ENCODE measurements around the gene C19orf12. TPM values are rescaled to one million over a fixed set of nuclear protein-coding genes. Genes with fewer than 3 reads are reported as not detected.

The C19orf12 gene
- total RNA-seq, 1 experiment from 2014 or later: 10.0 TPM

GRCh38 chr19:29687244-29687896 lies 27.7 kb downstream of the C19orf12 start:
- Histone ChIP-seq H3K9me2 (ENCODE audit: insufficient read depth) (no peaks in the 10 kb centered on the region), H3K79me2 (ENCODE audit: insufficient read depth, low read length) (no peaks in the 10 kb centered on the region), H2AFZ (ENCODE audit: low read depth, low read length, poor library complexity, severe bottlenecking) (no peak overlapping the region), H4K20me1 (ENCODE audit: insufficient read depth) (no peaks in the 10 kb centered on the region), H3K9ac (ENCODE audit: low read length) (no peak overlapping the region), H3K4me3 (replicated peaks in 1 of 2; ENCODE audit: low read depth in 1 of 2, low read length in 2 of 2) (no peak overlapping the region), H3K36me3 (ENCODE audit: control insufficient read depth in 1 of 2, insufficient read depth in 2 of 2, low read length in 2 of 2) (no peaks in the 10 kb centered on the region), H3K9me3 (ENCODE audit: control insufficient read depth in 1 of 2, insufficient read depth in 1 of 2, low read depth in 1 of 2, low read length in 2 of 2) (no peaks in the 10 kb centered on the region; a peak in 2 of 4 replicates), H3K27ac (ENCODE audit: low read depth, low read length) (no peak overlapping the region), H3K4me2 (ENCODE audit: low read length) (no peak overlapping the region), H3K4me1 (ENCODE audit: control insufficient read depth in 1 of 2, insufficient read depth in 2 of 2, low read length in 2 of 2) (peaks cover 0 to 6% of the 10 kb centered on the region in 2 experiments; a peak in 1 of 4 replicates), H3K27me3 (ENCODE audit: insufficient read depth, low read length) (no peaks in the 10 kb centered on the region)
- ATAC-seq (no peak), DNase-seq (ENCODE audit: low read depth, low spot score) (no peak)
- ChIA-PET CTCF (no interaction called here), RAD21 (ENCODE audit: low non-redundant PET in 1 of 2, low total read pairs in 2 of 2, uncharacterized antibody in 2 of 2, unreplicated experiment in 2 of 2) (no interaction called here), POLR2A (no interaction called here)
- no peak for TF ChIP-seq EZH2 (IDR thresholded peaks at IDR 0.05)
- TF ChIP-seq EZH2phosphoT487 (IDR thresholded peaks at IDR 0.05; ENCODE audit: borderline replicate concordance): no peak
- TF ChIP-seq ZFX (IDR thresholded peaks at IDR 0.05): no peak
- TF ChIP-seq CBX3 (IDR thresholded peaks at IDR 0.05; ENCODE audit: low read depth): 0 out of 2 replicates have a peak, but pooled peaks have one; percentile 22
- no peak for TF ChIP-seq YY1 (IDR thresholded peaks at IDR 0.05; ENCODE audit: extremely low read depth, insufficient replicate concordance, low read depth, low read length)
- TF ChIP-seq SIN3A (IDR thresholded peaks at IDR 0.05; ENCODE audit: low read depth): no peak
- peak; percentile 34 for TF ChIP-seq FOSL1 (IDR thresholded peaks at IDR 0.05; ENCODE audit: low read depth)
- peak; percentile 24; the same call in 1 of the 2 replicates for TF ChIP-seq SP1 (IDR thresholded peaks at IDR 0.05; ENCODE audit: low read depth)
- peak; percentile 44; the same call in 1 of the 2 replicates for TF ChIP-seq EGR1 (IDR thresholded peaks at IDR 0.05; ENCODE audit: low read depth)
- peak; percentile 61; the same call in 1 of the 2 replicates for TF ChIP-seq CEBPB (IDR thresholded peaks at IDR 0.05; ENCODE audit: low read depth)
- TF ChIP-seq RAD21 (IDR thresholded peaks at IDR 0.05; ENCODE audit: low read depth): no peak
- BruUV-seq (replicated peaks): no TSS peak
- intact Hi-C loops (cut with micrococcal nuclease): no loop called here

GRCh38 chr19:29686285-29686805 lies 28.7 kb downstream of the C19orf12 start:
- no peaks in the 10 kb centered on the region; a peak in 2 of 4 replicates for H3K9me3 ChIP-seq (ENCODE audit: control insufficient read depth in 1 of 2, insufficient read depth in 1 of 2, low read depth in 1 of 2, low read length in 2 of 2)
- H3K79me2 ChIP-seq (ENCODE audit: insufficient read depth, low read length): no peaks in the 10 kb centered on the region
- no peak overlapping the region for H3K9ac ChIP-seq (ENCODE audit: low read length)
- no peaks in the 10 kb centered on the region for H3K27me3 ChIP-seq (ENCODE audit: insufficient read depth, low read length)
- H3K9me2 ChIP-seq (ENCODE audit: insufficient read depth): no peaks in the 10 kb centered on the region
- BruUV-seq (replicated peaks): no TSS peak
- H4K20me1 ChIP-seq (ENCODE audit: insufficient read depth): no peaks in the 10 kb centered on the region
- intact Hi-C loops (cut with micrococcal nuclease): no loop called here
- no peak for DNase-seq (ENCODE audit: low read depth, low spot score)
- no peak for ATAC-seq
- peaks cover 0 to 6% of the 10 kb centered on the region in 2 experiments; a peak in 1 of 4 replicates for H3K4me1 ChIP-seq (ENCODE audit: control insufficient read depth in 1 of 2, insufficient read depth in 2 of 2, low read length in 2 of 2)
- H3K36me3 ChIP-seq (ENCODE audit: control insufficient read depth in 1 of 2, insufficient read depth in 2 of 2, low read length in 2 of 2): no peaks in the 10 kb centered on the region
- H2AFZ ChIP-seq (ENCODE audit: low read depth, low read length, poor library complexity, severe bottlenecking): no peak overlapping the region
- no peak overlapping the region for H3K27ac ChIP-seq (ENCODE audit: low read depth, low read length)
- no peak overlapping the region for H3K4me2 ChIP-seq (ENCODE audit: low read length)
- CTCF ChIA-PET: interaction anchor here (1.0 kb wide), 1 partner anchor 29 kb away, joined by 3 read pairs; the partner anchor contains the start of gene C19orf12
- POLR2A ChIA-PET: no interaction called here
- RAD21 ChIA-PET (ENCODE audit: low non-redundant PET in 1 of 2, low total read pairs in 2 of 2, uncharacterized antibody in 2 of 2, unreplicated experiment in 2 of 2): no interaction called here
- H3K4me3 ChIP-seq (replicated peaks in 1 of 2; ENCODE audit: low read depth in 1 of 2, low read length in 2 of 2): no peak overlapping the region
- TF ChIP-seq SP1 (IDR thresholded peaks at IDR 0.05; ENCODE audit: low read depth) (no peak), EZH2 (IDR thresholded peaks at IDR 0.05) (no peak), CBX3 (IDR thresholded peaks at IDR 0.05; ENCODE audit: low read depth) (no peak), RAD21 (IDR thresholded peaks at IDR 0.05; ENCODE audit: low read depth) (no peak), ZFX (IDR thresholded peaks at IDR 0.05) (no peak), JUND (IDR thresholded peaks at IDR 0.05) (no peak), ELF1 (IDR thresholded peaks at IDR 0.05; ENCODE audit: borderline replicate concordance, low read depth) (no peak), YY1 (IDR thresholded peaks at IDR 0.05; ENCODE audit: extremely low read depth, insufficient replicate concordance, low read depth, low read length) (no peak)
- TF ChIP-seq, protein P1, sequence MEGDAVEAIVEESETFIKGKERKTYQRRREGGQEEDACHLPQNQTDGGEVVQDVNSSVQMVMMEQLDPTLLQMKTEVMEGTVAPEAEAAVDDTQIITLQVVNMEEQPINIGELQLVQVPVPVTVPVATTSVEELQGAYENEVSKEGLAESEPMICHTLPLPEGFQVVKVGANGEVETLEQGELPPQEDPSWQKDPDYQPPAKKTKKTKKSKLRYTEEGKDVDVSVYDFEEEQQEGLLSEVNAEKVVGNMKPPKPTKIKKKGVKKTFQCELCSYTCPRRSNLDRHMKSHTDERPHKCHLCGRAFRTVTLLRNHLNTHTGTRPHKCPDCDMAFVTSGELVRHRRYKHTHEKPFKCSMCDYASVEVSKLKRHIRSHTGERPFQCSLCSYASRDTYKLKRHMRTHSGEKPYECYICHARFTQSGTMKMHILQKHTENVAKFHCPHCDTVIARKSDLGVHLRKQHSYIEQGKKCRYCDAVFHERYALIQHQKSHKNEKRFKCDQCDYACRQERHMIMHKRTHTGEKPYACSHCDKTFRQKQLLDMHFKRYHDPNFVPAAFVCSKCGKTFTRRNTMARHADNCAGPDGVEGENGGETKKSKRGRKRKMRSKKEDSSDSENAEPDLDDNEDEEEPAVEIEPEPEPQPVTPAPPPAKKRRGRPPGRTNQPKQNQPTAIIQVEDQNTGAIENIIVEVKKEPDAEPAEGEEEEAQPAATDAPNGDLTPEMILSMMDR (IDR thresholded peaks at IDR 0.05 in 2 of 3, conservative IDR thresholded peaks at IDR 0.05 in 1 of 3; ENCODE audit: borderline replicate concordance in 1 of 3, insufficient read depth in 1 of 3, low read depth in 2 of 3, low read length in 2 of 3): no peak
- TF ChIP-seq, protein P2, sequence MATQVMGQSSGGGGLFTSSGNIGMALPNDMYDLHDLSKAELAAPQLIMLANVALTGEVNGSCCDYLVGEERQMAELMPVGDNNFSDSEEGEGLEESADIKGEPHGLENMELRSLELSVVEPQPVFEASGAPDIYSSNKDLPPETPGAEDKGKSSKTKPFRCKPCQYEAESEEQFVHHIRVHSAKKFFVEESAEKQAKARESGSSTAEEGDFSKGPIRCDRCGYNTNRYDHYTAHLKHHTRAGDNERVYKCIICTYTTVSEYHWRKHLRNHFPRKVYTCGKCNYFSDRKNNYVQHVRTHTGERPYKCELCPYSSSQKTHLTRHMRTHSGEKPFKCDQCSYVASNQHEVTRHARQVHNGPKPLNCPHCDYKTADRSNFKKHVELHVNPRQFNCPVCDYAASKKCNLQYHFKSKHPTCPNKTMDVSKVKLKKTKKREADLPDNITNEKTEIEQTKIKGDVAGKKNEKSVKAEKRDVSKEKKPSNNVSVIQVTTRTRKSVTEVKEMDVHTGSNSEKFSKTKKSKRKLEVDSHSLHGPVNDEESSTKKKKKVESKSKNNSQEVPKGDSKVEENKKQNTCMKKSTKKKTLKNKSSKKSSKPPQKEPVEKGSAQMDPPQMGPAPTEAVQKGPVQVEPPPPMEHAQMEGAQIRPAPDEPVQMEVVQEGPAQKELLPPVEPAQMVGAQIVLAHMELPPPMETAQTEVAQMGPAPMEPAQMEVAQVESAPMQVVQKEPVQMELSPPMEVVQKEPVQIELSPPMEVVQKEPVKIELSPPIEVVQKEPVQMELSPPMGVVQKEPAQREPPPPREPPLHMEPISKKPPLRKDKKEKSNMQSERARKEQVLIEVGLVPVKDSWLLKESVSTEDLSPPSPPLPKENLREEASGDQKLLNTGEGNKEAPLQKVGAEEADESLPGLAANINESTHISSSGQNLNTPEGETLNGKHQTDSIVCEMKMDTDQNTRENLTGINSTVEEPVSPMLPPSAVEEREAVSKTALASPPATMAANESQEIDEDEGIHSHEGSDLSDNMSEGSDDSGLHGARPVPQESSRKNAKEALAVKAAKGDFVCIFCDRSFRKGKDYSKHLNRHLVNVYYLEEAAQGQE (IDR thresholded peaks at IDR 0.05; ENCODE audit: low read depth): no peak

Measured in HCT116 (cell line).